IPS-15b (cell line): ENCODE results near the gene RAD51B.

Experiments used
- H3K27me3 ChIP-seq: one replicate; pipeline ENCODE4 v1.6.1; 2013; ENCODE audit warnings: low read length; ENCODE audit not compliant: control insufficient read depth, insufficient read depth
- H3K36me3 ChIP-seq: one replicate; pipeline ENCODE4 v1.6.1; 2013; ENCODE audit warnings: low read length; ENCODE audit not compliant: control insufficient read depth, insufficient read depth
- H3K4me1 ChIP-seq: one replicate; pipeline ENCODE4 v1.6.1; 2013; ENCODE audit warnings: mild to moderate bottlenecking, low read length; ENCODE audit not compliant: control insufficient read depth, insufficient read depth
- H3K4me3 ChIP-seq: one replicate; pipeline ENCODE4 v1.5.1; 2013; ENCODE audit warnings: low read depth, low read length
- H3K9ac ChIP-seq: one replicate; pipeline ENCODE4 v1.6.1; 2013; ENCODE audit warnings: low read depth, mild to moderate bottlenecking, low read length
- H3K9me3 ChIP-seq: one replicate; pipeline ENCODE4 v1.6.1; 2013; ENCODE audit warnings: mild to moderate bottlenecking, low read length; ENCODE audit not compliant: control insufficient read depth, insufficient read depth

The RAD51B gene

DNA sequence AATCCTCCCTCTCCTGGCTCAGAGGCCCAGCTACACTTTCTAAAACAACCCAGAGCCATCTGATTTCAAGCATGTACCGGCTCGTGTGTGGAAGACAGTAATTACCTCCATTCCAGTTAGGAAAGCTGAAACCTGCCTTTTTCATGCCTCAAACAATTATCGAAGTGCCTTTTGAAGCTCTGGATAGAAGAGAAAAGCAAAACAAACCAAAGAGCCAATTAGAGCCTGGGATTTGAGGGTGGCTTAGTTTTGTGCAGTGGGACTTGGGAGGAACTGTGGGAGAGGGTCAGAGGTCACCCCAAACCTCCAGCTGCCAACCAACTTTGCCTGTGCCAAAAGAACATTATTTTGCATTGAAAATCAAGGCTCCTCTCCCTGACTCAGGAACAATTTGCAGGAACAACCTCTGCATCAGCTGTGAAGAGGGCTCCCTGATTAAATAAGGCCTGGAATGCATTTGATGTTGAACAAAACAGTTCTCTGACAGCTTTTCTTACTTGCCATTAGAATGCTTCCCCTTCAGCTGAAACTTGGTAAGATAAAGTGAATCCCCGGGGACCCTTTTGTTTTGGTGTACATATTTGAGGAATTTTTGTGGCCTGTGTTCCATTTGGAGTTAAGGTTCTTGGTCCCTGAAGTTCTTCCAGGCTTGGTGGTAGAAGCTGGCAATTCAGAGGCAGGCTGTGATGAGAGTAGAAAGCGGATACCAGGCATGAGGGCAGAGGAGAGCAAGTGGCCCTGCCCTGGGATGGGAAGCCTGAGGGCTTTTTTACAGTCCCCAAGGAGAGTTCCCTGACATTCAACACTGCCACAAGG lies 703.1 kb downstream of the RAD51B start:
- H3K9ac ChIP-seq = no peak overlapping the region
- no peak overlapping the region for H3K4me3 ChIP-seq
- no peaks in the 10 kb centered on the region for H3K9me3 ChIP-seq
- peaks cover 13% of the 10 kb centered on the region for H3K4me1 ChIP-seq
- H3K36me3 ChIP-seq = no peaks in the 10 kb centered on the region
- H3K27me3 ChIP-seq = no peaks in the 10 kb centered on the region

DNA sequence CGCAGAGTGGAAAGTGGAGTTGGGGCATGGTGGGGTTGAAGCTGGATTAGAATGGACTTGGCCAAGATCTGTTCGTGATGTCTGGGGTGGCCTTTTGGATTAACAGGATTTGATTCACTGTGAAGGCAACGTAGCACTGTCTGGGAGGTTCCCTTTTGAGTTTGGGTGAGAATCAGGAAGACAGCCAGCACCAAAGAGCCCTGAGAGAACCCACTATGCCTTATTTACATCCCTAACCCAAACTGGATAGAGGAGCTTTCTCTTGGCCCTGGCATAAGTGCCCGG lies 703.7 kb downstream of the RAD51B start:
- Histone ChIP-seq H3K4me1 (peaks cover 13% of the 10 kb centered on the region), H3K9ac (no peak overlapping the region), H3K36me3 (no peaks in the 10 kb centered on the region), H3K9me3 (no peaks in the 10 kb centered on the region), H3K4me3 (no peak overlapping the region), H3K27me3 (no peaks in the 10 kb centered on the region)

DNA sequence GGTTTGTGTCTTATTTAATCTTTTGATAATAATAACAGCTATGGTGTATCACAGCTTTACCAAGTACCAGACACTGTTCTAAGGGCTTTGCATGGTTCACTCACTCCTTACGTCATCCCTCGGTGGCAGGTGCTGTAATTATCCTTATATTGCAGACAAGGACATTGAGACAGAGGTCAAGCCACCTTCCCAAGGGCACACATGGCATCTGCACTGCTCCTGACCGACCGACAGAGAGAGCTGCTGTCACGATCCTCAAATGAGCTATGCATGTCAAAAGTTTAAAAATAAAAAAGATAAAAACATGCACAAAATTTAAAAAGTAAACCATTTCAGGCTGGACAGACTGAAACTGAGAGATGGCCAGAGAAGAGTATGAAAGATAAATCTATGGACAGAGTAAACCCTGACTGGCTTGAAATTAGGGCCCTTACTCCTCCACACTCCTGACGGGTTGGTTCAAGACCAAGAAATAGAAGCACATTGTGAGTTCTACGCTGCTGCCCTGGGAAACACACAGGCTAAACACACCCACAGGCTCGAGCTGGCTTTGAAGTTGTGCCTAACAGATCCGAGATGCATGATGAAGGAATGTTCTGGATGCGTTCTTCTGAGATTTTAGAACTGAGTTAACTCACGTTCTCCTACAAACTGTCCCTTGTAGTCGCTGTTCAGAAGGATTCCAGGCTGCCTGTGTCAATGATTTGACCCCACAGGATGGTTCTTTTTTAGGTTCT lies 704.6 kb downstream of the RAD51B start:
- Histone ChIP-seq H3K9me3 (no peaks in the 10 kb centered on the region), H3K9ac (no peak overlapping the region), H3K27me3 (no peaks in the 10 kb centered on the region), H3K4me3 (no peak overlapping the region), H3K36me3 (no peaks in the 10 kb centered on the region), H3K4me1 (peaks cover 13% of the 10 kb centered on the region)

DNA sequence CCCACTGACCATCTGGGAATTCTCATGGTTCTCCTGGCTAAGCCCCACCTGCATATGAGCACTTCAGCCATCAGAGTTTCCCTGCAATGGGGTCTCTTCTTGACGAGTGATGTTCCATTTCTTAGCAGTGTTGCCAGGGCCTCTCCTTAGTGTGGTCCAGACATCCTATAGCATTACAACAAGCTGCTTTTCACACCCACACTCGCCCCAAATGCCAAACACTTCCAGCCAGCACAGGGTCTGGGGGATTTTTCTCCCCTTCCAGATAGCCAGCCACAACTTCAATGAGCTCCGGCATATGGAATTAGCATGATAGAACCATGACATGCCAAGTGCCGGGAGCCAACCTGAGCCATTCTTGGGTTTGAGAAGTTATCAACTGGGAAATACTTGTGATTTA lies 705.9 kb downstream of the RAD51B start:
- Histone ChIP-seq H3K9ac (no peak overlapping the region), H3K27me3 (no peaks in the 10 kb centered on the region), H3K4me3 (no peak overlapping the region), H3K4me1 (peaks cover 11% of the 10 kb centered on the region), H3K9me3 (no peaks in the 10 kb centered on the region), H3K36me3 (no peaks in the 10 kb centered on the region)

DNA sequence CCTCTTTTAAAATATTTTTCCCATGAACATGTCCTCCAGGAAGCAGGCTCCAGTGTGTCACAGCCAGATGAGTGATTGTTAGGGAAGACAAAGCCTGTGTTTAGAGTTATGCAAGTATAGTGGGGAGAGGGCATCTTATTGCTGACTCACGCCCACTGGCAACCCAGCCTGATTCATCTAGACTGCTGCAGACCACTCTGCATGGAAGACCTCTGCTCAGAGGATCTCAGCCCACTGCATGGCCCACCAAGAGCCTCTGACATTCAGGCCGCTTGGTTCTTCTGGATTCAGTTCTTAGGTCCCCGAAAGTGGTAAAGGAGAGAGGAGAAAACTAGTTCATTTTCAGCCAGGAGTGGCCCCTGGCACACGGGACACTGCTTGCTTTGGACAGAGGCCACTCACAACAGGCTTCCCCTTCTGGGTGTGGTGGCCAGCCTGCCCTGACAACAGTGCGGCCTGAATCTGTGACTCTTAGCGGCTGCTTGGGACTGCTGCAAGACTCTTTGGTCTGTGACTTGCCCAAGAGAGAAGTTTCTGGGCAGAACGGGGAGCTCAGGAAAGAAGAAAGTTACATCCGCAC lies 707.0 kb downstream of the RAD51B start:
- H3K9ac ChIP-seq = no peak overlapping the region
- H3K36me3 ChIP-seq = no peaks in the 10 kb centered on the region
- peaks cover 4% of the 10 kb centered on the region for H3K4me1 ChIP-seq
- no peaks in the 10 kb centered on the region for H3K9me3 ChIP-seq
- no peaks in the 10 kb centered on the region for H3K27me3 ChIP-seq
- no peak overlapping the region for H3K4me3 ChIP-seq

DNA sequence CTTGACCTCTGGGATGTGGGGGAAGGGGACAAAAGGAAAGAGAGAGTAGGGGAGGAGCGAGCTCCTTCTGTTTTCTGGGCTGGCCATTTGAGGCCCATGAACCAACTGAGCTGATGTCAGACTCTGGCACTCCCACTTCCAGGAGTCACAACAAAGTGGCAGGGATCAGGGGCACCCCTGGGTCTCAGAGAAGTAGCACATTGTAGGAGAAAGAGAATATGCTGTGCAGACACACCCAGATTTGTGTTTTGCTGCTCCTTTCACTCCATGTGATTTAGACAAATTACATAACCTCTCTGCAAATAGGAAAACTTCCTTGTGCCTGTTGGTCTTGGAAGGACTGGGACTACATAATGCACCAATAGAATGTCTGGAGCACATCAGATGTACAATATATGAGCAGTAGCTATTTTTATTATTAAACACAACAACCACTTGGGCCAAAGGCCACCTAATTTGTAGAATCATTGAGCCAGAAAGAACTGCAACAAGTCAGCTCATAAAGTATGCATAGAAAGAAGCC lies 707.8 kb downstream of the RAD51B start:
- Histone ChIP-seq H3K9ac (no peak overlapping the region), H3K4me3 (no peak overlapping the region), H3K9me3 (no peaks in the 10 kb centered on the region), H3K36me3 (no peaks in the 10 kb centered on the region), H3K4me1 (peaks cover 3% of the 10 kb centered on the region), H3K27me3 (no peaks in the 10 kb centered on the region)

DNA sequence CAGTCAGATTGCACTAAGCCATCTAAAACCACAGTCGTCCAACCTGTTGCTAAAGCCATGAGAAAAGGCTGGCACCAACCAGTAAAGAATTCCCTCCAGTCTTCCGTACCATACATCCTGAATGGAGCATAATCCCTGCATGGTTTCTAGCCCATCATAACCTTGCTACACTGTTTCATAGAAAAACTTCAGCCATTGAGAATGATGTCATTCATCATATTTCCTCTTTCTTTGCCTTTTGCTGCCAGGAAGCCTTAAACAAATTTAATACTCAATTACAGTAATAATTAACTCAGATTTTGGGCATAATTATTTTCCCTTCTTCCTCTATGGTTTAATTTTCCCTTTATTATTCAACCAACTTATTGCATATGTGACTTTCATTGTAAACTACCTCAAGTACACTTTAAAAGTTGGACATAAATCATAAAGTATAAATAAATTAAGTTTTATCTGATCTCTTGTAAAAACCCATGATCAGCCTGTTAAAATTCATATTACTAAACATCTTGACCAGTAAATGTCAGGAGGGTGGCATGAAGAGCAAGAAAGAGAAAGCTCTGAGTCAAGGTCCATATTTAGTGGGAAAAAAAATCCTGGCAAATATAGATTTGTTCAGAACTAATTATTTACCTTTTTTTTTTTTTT lies 708.6 kb downstream of the RAD51B start:
- Histone ChIP-seq H3K9ac (no peak overlapping the region), H3K4me3 (no peak overlapping the region), H3K4me1 (peaks cover 3% of the 10 kb centered on the region), H3K36me3 (no peaks in the 10 kb centered on the region), H3K9me3 (no peaks in the 10 kb centered on the region), H3K27me3 (no peaks in the 10 kb centered on the region)

DNA sequence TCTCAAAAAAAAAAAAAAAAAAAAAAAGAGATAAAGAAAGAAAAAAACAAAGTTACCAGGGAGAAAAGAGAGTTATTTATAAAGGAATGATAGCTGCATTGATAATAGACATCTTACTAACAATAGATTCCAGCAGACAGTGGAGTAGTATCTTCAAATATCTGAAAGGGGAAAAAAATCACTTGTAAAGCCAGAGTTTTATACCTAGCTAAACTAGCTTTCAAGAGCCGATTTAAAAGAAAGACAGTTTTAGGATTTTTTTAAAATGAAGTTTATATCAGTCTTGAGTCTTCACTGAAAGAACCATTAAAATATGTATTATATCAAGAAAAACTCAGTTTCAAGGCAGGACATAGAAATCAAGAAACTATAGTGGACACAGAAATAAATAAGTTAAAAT lies 710.9 kb downstream of the RAD51B start:
- H3K9ac ChIP-seq = no peak overlapping the region

DNA sequence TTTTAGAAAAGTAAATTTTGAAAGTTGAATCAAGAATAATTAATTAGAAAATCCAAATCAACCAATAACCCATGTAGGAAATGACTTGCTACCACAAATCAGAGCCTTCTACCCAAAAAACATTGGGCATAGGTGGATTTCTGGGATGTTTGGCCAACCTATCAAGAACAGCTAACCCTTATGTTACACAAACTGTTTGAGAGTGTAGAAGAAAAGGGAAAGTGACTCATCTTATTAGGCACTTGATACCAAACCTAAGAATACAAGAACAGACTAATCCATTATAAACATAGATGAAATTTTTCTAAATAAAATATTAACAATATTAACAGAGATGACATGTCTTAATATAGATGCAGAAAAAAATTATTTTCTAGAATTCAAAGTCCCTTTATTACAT lies 712.9 kb downstream of the RAD51B start:
- Histone ChIP-seq H3K4me1 (no peaks in the 10 kb centered on the region), H3K9me3 (no peaks in the 10 kb centered on the region), H3K9ac (no peak overlapping the region), H3K4me3 (no peak overlapping the region), H3K27me3 (no peaks in the 10 kb centered on the region), H3K36me3 (no peaks in the 10 kb centered on the region)

More for the DNA sequence above, 710.9 kb downstream of the RAD51B start:
- Histone ChIP-seq H3K9me3 (no peaks in the 10 kb centered on the region), H3K4me1 (peaks cover 3% of the 10 kb centered on the region), H3K36me3 (no peaks in the 10 kb centered on the region), H3K4me3 (no peak overlapping the region), H3K27me3 (no peaks in the 10 kb centered on the region)

DNA sequence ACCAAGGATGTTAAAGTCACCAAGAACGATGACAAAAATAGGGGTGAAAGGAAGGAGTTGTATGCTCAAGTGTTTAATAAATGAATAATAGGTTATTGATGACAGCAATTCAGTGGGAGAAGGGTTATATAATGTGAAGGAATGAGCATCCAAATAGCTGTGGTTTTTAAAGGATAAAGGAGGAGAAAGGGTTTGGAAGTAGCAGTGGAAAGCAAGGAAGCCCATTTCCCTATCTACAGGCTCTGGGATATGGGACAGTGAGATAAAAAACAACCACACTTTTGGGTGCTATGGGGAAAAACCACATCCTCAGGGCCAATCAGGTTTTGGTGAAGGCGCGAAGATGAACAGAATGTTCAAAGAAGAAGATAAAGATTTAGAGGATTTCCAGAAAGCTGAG lies 714.7 kb downstream of the RAD51B start:
- Histone ChIP-seq H3K36me3 (no peaks in the 10 kb centered on the region), H3K9ac (no peak overlapping the region), H3K4me3 (no peak overlapping the region), H3K4me1 (no peaks in the 10 kb centered on the region), H3K27me3 (no peaks in the 10 kb centered on the region), H3K9me3 (no peaks in the 10 kb centered on the region)

DNA sequence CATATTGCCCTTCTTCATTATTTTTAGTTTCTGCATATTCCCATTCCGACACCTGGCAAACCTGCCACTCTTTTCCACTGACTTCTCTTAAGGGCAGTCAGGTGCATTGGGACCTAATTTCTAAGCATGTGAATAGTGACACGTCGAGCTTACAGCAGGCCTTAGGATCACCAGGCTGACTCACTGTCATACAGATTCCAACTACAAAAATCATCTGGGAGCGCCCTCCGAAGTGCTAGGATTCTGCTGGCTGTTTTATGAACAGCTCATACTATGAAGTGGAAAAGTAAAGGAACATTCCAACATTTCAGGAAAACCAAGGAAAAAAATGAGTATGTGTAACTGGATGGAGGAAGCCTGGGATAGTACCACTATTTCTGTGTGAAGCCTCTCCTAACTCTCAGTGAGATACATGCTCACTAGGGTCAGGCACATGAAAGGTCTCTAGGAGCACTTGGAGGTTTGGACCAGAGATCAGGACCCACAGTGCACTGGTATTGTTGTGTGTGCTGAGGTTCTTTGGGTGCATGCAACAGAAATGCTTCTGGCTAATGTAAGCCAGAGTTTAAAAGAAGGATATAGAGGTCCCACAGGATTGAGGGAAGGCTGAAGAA lies 715.9 kb downstream of the RAD51B start:
- no peak overlapping the region for H3K9ac ChIP-seq
- H3K4me3 ChIP-seq = no peak overlapping the region
- no peaks in the 10 kb centered on the region for H3K4me1 ChIP-seq
- no peaks in the 10 kb centered on the region for H3K9me3 ChIP-seq
- no peaks in the 10 kb centered on the region for H3K27me3 ChIP-seq
- H3K36me3 ChIP-seq = no peaks in the 10 kb centered on the region
